ENCODE results near the gene AP2B1. TPM values are rescaled to one million over a fixed set of nuclear protein-coding genes. Genes with fewer than 3 reads are reported as not detected.

The AP2B1 gene
- total RNA-seq, 2 donors from 2014 or later, result 29.3 to 43.6 TPM

DNA sequence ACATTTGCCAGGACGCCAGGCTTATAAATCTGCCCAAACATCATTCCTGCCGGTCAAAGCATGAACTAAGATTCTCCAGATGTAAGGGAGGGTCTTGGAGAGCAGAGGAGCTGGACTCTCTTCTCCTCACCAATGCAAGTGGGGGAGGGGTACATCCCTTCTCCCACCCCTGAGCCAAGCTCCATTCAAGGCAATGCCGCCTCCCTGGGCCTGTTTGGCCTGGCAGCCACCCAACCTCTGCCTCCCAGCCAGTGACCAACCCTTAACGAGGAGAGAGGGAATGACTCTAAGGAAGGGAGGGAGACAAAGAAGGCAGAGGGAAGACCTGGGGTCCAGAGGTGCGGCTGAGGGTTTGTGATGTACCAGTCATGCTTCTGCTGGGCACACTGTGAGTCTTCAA lies 187.4 kb downstream of the AP2B1 start:
- H3K27ac ChIP-seq, result no peak overlapping the region
- TF ChIP-seq, protein P1, sequence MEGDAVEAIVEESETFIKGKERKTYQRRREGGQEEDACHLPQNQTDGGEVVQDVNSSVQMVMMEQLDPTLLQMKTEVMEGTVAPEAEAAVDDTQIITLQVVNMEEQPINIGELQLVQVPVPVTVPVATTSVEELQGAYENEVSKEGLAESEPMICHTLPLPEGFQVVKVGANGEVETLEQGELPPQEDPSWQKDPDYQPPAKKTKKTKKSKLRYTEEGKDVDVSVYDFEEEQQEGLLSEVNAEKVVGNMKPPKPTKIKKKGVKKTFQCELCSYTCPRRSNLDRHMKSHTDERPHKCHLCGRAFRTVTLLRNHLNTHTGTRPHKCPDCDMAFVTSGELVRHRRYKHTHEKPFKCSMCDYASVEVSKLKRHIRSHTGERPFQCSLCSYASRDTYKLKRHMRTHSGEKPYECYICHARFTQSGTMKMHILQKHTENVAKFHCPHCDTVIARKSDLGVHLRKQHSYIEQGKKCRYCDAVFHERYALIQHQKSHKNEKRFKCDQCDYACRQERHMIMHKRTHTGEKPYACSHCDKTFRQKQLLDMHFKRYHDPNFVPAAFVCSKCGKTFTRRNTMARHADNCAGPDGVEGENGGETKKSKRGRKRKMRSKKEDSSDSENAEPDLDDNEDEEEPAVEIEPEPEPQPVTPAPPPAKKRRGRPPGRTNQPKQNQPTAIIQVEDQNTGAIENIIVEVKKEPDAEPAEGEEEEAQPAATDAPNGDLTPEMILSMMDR (IDR thresholded peaks at IDR 0.05), result no peak
- TF ChIP-seq POLR2A (IDR thresholded peaks at IDR 0.05), result no peak
- H3K36me3 ChIP-seq (replicated peaks in 1 of 2; ENCODE audit: insufficient read depth in 1 of 2, low read depth in 2 of 2), result no peaks in the 10 kb centered on the region
- 43 to 57% methylated on average over 4 to 5 of the region's 5 CpGs for WGBS, 2 donors
- intact Hi-C loops (cut with DNase I), result no loop called here
- H3K4me1 ChIP-seq, result peaks cover 9% of the 10 kb centered on the region
- peak in 2 of 4 donors; percentile 46 to 52 for DNase-seq
- no peak overlapping the region for H3K4me3 ChIP-seq
- H3K9me3 ChIP-seq, result no peaks in the 10 kb centered on the region
- H3K27me3 ChIP-seq, result no peaks in the 10 kb centered on the region
- no peak for ATAC-seq

DNA sequence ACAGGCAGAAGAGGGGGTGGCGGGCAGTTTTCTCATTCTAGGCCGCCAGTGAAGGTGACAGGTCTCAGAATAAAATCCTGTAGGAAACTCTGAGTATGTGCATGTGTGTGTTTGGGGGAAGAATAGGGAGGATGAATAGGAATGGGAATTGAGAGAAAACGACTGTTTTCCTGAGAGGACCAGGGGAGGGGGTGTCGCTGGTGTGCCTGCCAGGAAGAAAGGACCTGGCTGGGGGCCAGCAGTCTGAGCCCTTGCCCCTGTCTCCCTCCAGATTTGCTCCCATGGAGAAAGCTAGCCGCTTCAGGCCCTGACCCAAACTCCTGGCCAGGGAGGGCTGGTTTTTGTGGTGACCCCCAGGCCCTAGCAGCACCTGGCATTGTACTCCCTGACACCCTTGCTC lies 187.9 kb downstream of the AP2B1 start:
- Histone ChIP-seq H3K9me3 (no peaks in the 10 kb centered on the region), H3K36me3 (replicated peaks in 1 of 2; ENCODE audit: insufficient read depth in 1 of 2, low read depth in 2 of 2) (no peaks in the 10 kb centered on the region), H3K4me1 (peaks cover 9% of the 10 kb centered on the region), H3K4me3 (no peak overlapping the region), H3K27ac (no peak overlapping the region), H3K27me3 (no peaks in the 10 kb centered on the region)
- TF ChIP-seq, protein P1 (IDR thresholded peaks at IDR 0.05), result no peak
- TF ChIP-seq POLR2A (IDR thresholded peaks at IDR 0.05), result no peak
- intact Hi-C loops (cut with DNase I), result no loop called here
- ATAC-seq (no peak), DNase-seq (no peak)
- WGBS, 2 donors, result 73 to 75% methylated on average over 5 of the region's 5 CpGs

DNA sequence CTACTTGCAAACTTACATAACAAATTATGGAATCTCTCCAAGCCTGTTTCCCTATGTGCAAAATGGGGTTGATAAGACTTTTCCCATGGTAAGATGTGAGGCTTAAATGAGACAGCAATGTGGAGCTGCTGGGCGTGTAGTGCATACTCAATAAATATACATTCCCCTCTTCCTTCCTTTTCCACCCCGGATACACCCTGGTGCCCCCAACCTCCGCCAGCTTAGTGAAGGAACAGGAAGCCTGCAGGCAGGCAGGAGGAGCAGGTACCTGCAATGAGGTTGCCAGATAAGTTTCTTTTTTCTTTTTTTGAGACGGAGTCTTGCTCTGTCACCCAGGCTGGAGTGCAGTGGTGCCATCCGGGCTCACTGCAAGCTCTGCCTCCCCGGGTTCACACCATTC lies 188.5 kb downstream of the AP2B1 start:
- intact Hi-C loops (cut with DNase I), result no loop called here
- no peak overlapping the region for H3K27ac ChIP-seq
- peaks cover 9% of the 10 kb centered on the region for H3K4me1 ChIP-seq
- DNase-seq (no peak), ATAC-seq (no peak)
- H3K27me3 ChIP-seq, result no peaks in the 10 kb centered on the region
- no peaks in the 10 kb centered on the region for H3K36me3 ChIP-seq (replicated peaks in 1 of 2; ENCODE audit: insufficient read depth in 1 of 2, low read depth in 2 of 2)
- TF ChIP-seq, protein P1 (IDR thresholded peaks at IDR 0.05), result no peak
- TF ChIP-seq POLR2A (IDR thresholded peaks at IDR 0.05), result no peak
- WGBS, 2 donors, result 53 to 66% methylated on average over 6 of the region's 6 CpGs
- H3K4me3 ChIP-seq, result no peak overlapping the region
- no peaks in the 10 kb centered on the region for H3K9me3 ChIP-seq

Small RNAs within 50 kb of the gene (small RNA-seq; reads per million reads assigned to genes)
- gene AC004134.1 (not detected), gene AC015911.1 (not detected), gene SNORD7 (252 reads per million, percentile 97 among the genes with 10 or more reads in this experiment)

Other genes starting within 250 kb of the AP2B1 start
- gene SLFN11, start 213.7 kb upstream of the AP2B1 start, total RNA-seq, result 10 to 100 TPM in 1 of 2 donors, 1 to 10 TPM in 1; 9.2 to 16.6 TPM
- 1 to 10 TPM; 4.9 to 6.0 TPM for gene SLFN12, start 154.8 kb upstream of the AP2B1 start, total RNA-seq
- gene SLFN13, start 138.6 kb upstream of the AP2B1 start, total RNA-seq, result 1 to 10 TPM; 2.1 to 2.3 TPM
- 1 to 10 TPM in 1 of 2 donors, under 1 TPM in 1; 0.78 to 1.6 TPM for gene SLFN12L, start 49.6 kb upstream of the AP2B1 start, total RNA-seq
- not detected for gene SLFN14, start 26.5 kb upstream of the AP2B1 start, total RNA-seq
- 1 to 10 TPM; 3.0 to 3.4 TPM for gene PEX12, start 8.8 kb upstream of the AP2B1 start, total RNA-seq
- gene RASL10B, start 144.3 kb downstream of the AP2B1 start, total RNA-seq, result 10 to 100 TPM in 1 of 2 donors, 1 to 10 TPM in 1; 8.8 to 17.8 TPM
- gene GAS2L2, start 165.9 kb downstream of the AP2B1 start, total RNA-seq, result not detected
- gene C17orf50, start 173.6 kb downstream of the AP2B1 start, total RNA-seq, result not detected
- gene MMP28, start 208.3 kb downstream of the AP2B1 start, total RNA-seq, result 10 to 100 TPM in 1 of 2 donors, 1 to 10 TPM in 1; 8.3 to 15.2 TPM
- gene TAF15, start 222.2 kb downstream of the AP2B1 start, total RNA-seq, result 10 to 100 TPM; 47.7 to 51.1 TPM

Data from body of pancreas (tissue), 4 donors.